Measurements from ENCODE around the gene TAL1. TPM values are rescaled to one million over a fixed set of nuclear protein-coding genes. Genes with fewer than 3 reads are reported as not detected.
A peak's percentile ranks its signal among the peaks of the same experiment; 100 is the strongest.

The TAL1 gene
- total RNA-seq, 2 donors from 2014 or later = 0.90 to 1.2 TPM

- intact Hi-C loops (cut with DNase I) = no loop called here
- Histone ChIP-seq H3K27me3 (peaks cover 56% of the 10 kb centered on the region), H3K27ac (no peak overlapping the region), H3K9me3 (no peaks in the 10 kb centered on the region), H3K4me1 (peaks cover 11% of the 10 kb centered on the region), H3K4me3 (no peak overlapping the region), H3K36me3 (no peaks in the 10 kb centered on the region), H3K9ac (ENCODE audit: low read depth in 2 of 2, low read length in 2 of 2) (no peak overlapping the region)
- no peak for DNase-seq
- no peak for TF ChIP-seq CTCF (IDR thresholded peaks at IDR 0.05)
These were observed 1.2 kb upstream of the TAL1 start for GRCh38 chr1:47233186-47233585.

- intact Hi-C loops (cut with DNase I) = no loop called here
- Histone ChIP-seq H3K27ac (no peak overlapping the region), H3K4me3 (peak overlapping the region; percentile 13), H3K4me1 (peaks cover 11% of the 10 kb centered on the region), H3K27me3 (peaks cover 72% of the 10 kb centered on the region), H3K36me3 (no peaks in the 10 kb centered on the region), H3K9me3 (no peaks in the 10 kb centered on the region), H3K9ac (ENCODE audit: low read depth in 2 of 2, low read length in 2 of 2) (peak overlapping the region; percentile 14 to 36)
- no peak for TF ChIP-seq CTCF (IDR thresholded peaks at IDR 0.05)
- DNase-seq = no peak
These were observed 481 bp downstream of the TAL1 start for GRCh38 chr1:47231301-47232186.

- H3K36me3 ChIP-seq = no peaks in the 10 kb centered on the region
- no peak overlapping the region for H3K27ac ChIP-seq
- H3K9me3 ChIP-seq = no peaks in the 10 kb centered on the region
- H3K9ac ChIP-seq (ENCODE audit: low read depth in 2 of 2, low read length in 2 of 2) = peak overlapping the region in 1 of 2 donors; percentile 20
- H3K4me1 ChIP-seq = peaks cover 11% of the 10 kb centered on the region
- peak overlapping the region; percentile 13 for H3K4me3 ChIP-seq
- DNase-seq = no peak
- intact Hi-C loops (cut with DNase I) = no loop called here
- TF ChIP-seq CTCF (IDR thresholded peaks at IDR 0.05) = no peak
- peaks cover 80% of the 10 kb centered on the region for H3K27me3 ChIP-seq
These were observed 1.2 kb downstream of the TAL1 start for GRCh38 chr1:47230692-47231300.

GRCh38 chr1:47229886-47230691 lies 1.9 kb downstream of the TAL1 start:
- H3K36me3 ChIP-seq = no peaks in the 10 kb centered on the region
- no peak for DNase-seq
- H3K27me3 ChIP-seq = peaks cover 87% of the 10 kb centered on the region
- no peak for TF ChIP-seq CTCF (IDR thresholded peaks at IDR 0.05)
- H3K4me1 ChIP-seq = peaks cover 11% of the 10 kb centered on the region
- no peaks in the 10 kb centered on the region for H3K9me3 ChIP-seq
- no peak overlapping the region for H3K9ac ChIP-seq (ENCODE audit: low read depth in 2 of 2, low read length in 2 of 2)
- H3K27ac ChIP-seq = no peak overlapping the region
- no peak overlapping the region for H3K4me3 ChIP-seq
- intact Hi-C loops (cut with DNase I) = no loop called here

All from colonic mucosa (tissue), 4 donors.